ENCODE results near the gene OR2V2. TPM values are rescaled to one million over a fixed set of nuclear protein-coding genes. Genes with fewer than 3 reads are reported as not detected.

Gene OR2V2
- total RNA-seq, 1 donor, result not detected

DNA sequence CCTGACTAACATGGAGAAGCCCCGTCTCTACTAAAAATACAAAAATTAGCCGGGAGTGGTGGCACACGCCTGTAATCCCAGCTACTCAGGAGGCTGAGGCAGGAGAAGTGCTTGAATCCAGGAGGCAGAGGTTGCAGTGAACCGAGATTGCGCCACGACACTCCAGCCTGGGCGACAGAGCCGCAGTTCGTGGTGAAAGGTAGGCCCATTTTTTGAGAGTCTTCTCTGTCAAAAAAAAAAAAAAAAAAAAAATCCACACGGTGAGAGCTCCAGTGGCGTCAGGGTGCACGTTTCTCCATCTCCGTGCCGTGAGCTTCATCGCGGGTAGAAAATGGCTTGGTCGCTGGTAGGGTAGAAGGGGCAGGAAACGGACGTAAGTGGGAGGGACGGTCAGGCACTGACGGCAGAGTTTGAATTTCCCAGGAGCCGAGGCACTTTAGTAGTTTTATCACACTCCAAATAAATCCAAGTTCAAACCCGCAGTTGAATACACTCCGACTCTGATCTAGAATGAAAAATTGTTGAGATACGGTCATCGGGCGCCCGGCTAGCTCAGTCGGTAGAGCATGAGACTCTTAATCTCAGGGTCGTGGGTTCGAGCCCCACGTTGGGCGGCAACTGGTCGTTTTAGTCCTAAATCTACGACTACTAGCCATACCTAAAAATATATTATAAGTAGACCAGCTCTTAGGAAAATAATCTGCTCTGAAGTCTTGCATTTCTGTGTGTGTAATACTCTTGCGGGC lies 60.0 kb downstream of the OR2V2 start:
- no peaks in the 10 kb centered on the region for H3K9me3 ChIP-seq (ENCODE audit: low read depth, low read length)
- peak overlapping the region; percentile 37 for H3K4me3 ChIP-seq (ENCODE audit: low read length)
- H3K4me1 ChIP-seq (ENCODE audit: insufficient read depth, low read length), result peaks cover 46% of the 10 kb centered on the region
- H3K27me3 ChIP-seq (ENCODE audit: insufficient read depth, low read length), result peaks cover 18% of the 10 kb centered on the region

- Histone ChIP-seq H3K9me3 (ENCODE audit: low read depth, low read length) (no peaks in the 10 kb centered on the region), H3K4me1 (ENCODE audit: insufficient read depth, low read length) (peaks cover 44% of the 10 kb centered on the region), H3K27me3 (ENCODE audit: insufficient read depth, low read length) (peaks cover 18% of the 10 kb centered on the region), H3K4me3 (ENCODE audit: low read length) (peak overlapping the region; percentile 37)
Observed at GRCh38 chr5:181207960-181208253, 60.5 kb downstream of the OR2V2 start.

Other genes with a start within 250 kb of the OR2V2 start
- not detected for gene BTNL8, start 248.4 kb upstream of the OR2V2 start, total RNA-seq
- not detected for gene BTNL3, start 158.7 kb upstream of the OR2V2 start, total RNA-seq
- gene BTNL9, start 107.3 kb upstream of the OR2V2 start, total RNA-seq, result 0.21 TPM
- gene OR2V1, start 16.4 kb upstream of the OR2V2 start, total RNA-seq, result not detected
- 1.9 TPM for gene TRIM7, start 57.6 kb downstream of the OR2V2 start, total RNA-seq
- gene TRIM41, start 75.7 kb downstream of the OR2V2 start, total RNA-seq, result 6.1 TPM
- gene RACK1, start 96.3 kb downstream of the OR2V2 start, total RNA-seq, result 5,375 TPM
- gene TRIM52, start 113.6 kb downstream of the OR2V2 start, total RNA-seq, result 17.5 TPM
- not detected for gene OR4F3, start 219.7 kb downstream of the OR2V2 start, total RNA-seq

All from mononuclear cell (primary cell).